Fibroblast of pulmonary artery (primary cell): ENCODE results near the gene PLD5.

Experiments
- DNase-seq: peaks from one replicate; pipeline ENCODE4 v3.0.0-alpha.2; 2010; ENCODE audit warnings: low read depth
- H3K4me3 ChIP-seq: replicated peaks from 2 replicates; pipeline ENCODE4 v1.5.1; 2011; ENCODE audit warnings: low read depth, mild to moderate bottlenecking, control low read depth, low read length, moderate library complexity
- TF ChIP-seq, protein P1 (sequence below): IDR thresholded peaks from 2 replicates; pipeline ENCODE4 v1.5.1; 2011; ENCODE audit warnings: mild to moderate bottlenecking, control low read depth, low read length, inconsistent platforms; ENCODE audit errors: missing control alignments

The PLD5 gene

DNA sequence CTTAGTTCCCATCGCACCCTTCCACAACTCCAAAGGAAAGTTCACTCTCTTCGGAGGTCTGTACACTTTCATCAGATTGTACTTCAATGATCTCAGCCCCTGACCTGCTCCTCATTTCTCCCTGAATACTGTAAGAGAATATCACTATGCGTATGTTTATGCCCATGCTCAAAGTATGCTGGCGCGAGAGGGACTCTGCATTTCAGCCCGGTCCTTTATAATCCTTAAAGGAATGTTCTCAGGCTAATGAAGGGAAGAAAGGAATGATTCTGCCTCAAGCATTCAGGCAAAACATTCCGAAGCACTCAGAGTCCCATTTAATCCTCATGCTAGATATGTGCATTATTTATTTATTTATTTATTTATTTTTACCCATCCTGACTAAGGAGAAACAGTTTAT, 76.8 kb downstream of the PLD5 start:
- TF ChIP-seq, protein P1, sequence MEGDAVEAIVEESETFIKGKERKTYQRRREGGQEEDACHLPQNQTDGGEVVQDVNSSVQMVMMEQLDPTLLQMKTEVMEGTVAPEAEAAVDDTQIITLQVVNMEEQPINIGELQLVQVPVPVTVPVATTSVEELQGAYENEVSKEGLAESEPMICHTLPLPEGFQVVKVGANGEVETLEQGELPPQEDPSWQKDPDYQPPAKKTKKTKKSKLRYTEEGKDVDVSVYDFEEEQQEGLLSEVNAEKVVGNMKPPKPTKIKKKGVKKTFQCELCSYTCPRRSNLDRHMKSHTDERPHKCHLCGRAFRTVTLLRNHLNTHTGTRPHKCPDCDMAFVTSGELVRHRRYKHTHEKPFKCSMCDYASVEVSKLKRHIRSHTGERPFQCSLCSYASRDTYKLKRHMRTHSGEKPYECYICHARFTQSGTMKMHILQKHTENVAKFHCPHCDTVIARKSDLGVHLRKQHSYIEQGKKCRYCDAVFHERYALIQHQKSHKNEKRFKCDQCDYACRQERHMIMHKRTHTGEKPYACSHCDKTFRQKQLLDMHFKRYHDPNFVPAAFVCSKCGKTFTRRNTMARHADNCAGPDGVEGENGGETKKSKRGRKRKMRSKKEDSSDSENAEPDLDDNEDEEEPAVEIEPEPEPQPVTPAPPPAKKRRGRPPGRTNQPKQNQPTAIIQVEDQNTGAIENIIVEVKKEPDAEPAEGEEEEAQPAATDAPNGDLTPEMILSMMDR = no peak
- H3K4me3 ChIP-seq = no peak overlapping the region

DNA sequence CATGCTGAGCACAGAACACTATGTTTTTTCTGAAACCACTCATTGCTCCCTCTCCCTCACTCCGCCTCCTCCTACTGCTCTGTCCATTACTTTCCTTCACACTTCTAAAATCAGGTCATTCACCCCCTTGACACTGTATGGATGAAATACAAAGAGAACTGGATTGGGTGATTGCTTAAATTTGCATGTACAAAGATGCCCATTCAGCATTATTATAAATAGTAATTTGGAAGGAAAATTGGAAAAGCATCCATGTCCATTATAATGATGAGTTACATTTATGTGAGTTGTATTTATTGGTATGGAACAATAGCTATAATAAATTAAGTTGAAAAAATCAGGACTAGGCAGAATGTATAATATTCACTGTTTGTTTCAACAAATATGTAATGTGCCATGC, 83.7 kb downstream of the PLD5 start:
- H3K4me3 ChIP-seq = no peak overlapping the region
- TF ChIP-seq, protein P1 = no peak
- DNase-seq = no peak

More for the DNA sequence above, 76.8 kb downstream of the PLD5 start:
- DNase-seq = no peak

DNA sequence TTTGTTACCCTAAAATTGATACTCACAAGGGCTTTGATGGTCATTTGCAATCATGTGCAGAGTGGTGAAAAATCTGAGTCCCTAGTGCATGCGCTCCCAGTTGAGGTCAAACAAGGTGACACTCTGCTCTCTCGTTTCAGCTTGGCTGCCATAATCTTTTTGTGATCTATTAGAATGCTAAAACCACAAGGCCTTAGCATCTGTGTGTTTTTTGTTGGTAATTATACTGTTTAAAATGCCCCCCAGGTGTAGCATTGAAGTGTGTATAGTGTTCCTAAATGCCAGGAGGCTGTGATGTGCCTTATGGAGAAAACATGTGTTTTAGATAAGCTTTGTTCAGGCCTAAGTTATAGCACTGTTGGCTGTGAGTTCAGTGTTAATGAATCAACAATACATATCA, 89.3 kb downstream of the PLD5 start:
- TF ChIP-seq, protein P1 = no peak
- no peak for DNase-seq
- no peak overlapping the region for H3K4me3 ChIP-seq

DNA sequence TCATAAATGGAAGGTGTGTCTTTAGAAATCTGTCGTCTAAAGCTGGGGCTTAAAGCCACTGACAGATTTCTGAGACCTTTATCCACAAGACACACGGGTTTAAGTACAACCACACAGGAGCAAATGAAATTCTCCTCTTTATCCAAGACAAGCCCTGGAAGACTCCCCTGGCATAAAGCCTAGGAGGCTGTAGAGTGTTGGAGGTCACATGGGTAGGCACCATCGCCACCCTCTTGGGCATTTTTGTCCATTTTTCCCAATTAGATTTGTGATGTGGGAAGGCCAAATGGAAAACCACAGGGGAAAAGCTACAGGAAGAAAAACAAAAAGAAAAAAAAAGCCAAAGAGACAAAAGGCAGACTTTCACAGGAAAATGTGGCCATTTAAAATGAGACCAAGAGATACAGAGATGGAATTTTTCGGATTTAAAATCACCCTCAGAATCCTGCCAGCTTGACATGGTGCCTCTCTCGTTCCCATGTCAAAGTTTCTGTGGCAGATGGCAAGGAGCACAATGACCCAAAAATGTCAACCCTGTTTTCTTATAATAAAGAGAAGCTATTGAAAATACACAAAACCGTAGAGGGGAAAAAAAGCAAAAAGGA, 91.9 kb downstream of the PLD5 start:
- TF ChIP-seq, protein P1 = no peak
- H3K4me3 ChIP-seq = no peak overlapping the region
- DNase-seq = no peak

DNA sequence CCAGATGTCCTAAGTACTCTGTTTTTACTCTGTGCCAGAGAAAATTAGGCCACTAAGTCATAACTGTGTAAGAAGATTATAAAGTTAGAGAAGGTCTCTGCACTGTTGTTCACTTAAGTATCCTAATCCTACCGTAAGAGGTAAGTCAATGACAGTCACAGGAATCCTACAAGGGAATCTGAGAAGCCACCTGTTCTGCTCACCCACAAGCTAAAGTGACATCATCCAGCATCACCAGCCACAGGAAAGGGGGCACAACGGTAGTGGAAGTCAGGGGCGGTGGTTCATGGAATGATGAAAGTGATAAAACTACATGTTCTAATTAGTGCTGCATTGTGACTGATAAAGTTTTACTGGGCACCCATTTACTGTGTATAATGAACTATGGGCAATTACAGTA, 92.7 kb downstream of the PLD5 start:
- TF ChIP-seq, protein P1 = no peak
- no peak for DNase-seq
- H3K4me3 ChIP-seq = no peak overlapping the region

DNA sequence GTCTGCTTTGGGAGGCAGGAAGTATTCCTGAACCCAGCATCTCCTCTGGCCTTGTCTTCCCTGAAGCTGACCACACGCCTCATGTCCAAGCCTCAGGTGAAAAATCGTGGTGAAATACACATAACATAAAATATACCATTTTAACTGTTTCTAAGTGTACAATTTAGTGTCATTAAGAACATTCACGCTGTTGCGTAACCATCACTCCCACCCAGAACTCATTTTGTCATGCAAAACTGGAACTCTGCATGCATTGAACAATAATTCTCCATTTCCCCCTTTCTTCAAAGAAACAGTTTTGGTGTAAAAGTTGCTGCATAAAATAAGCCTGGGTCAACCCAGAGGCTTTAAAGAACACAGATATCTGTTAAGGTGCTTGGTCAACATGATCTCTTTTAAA, 93.5 kb downstream of the PLD5 start:
- DNase-seq = no peak
- TF ChIP-seq, protein P1 = no peak

More for the DNA sequence above, 93.5 kb downstream of the PLD5 start:
- no peak overlapping the region for H3K4me3 ChIP-seq
